GM19463 (cell line): ENCODE data around the gene ATRN.
A peak's percentile ranks its signal among the peaks of the same experiment; 100 is the strongest.

Experiments
- ATAC-seq: cut with Tn5 transposase; IDR thresholded peaks from one replicate; pipeline ENCODE4 v1.9.1; 2021; ENCODE audit warnings: mild to moderate bottlenecking, moderate library complexity; ENCODE audit not compliant: unreplicated experiment

The ATRN gene

GRCh38 chr20:3653921-3654320 is 183.1 kb downstream of the ATRN start:
- no peak for ATAC-seq

GRCh38 chr20:3654326-3655130 is 183.7 kb downstream of the ATRN start:
- ATAC-seq = no peak

GRCh38 chr20:3655131-3655405 is 184.2 kb downstream of the ATRN start:
- no peak for ATAC-seq

DNA sequence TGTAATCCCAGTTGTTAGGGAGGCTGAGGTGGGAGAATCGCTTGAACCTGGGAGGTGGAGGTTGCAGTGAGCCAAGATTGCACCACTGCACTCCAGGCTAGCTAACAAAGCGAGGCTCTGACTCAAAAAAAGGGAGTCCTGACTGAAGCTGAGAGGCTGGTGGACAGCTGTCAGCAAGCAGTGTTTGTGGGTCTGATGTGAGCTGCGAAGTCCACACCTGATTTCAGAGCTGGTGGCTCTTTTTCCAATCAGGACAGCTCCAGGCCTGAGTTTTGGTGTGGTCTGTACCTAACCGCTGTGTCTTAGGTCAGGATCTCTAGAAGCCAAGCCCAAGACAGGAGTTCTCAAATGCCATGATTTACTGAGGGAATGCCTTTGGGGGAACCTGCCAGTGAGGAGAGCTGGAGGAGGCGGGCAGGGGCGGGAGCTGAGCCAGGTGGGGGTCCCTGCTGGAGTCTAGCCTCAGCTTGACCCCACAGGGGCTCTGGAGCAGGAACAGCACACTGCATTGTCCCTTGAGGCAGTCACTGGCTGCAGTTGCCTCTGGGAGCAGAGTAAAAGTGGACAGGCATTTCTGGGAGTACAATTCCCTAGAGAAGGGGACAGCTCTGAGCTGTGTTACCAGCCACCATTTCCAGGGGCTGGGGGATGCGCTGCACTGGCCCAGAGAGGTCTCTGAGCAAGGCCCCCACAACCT is 187.3 kb downstream of the ATRN start:
- ATAC-seq = no peak

DNA sequence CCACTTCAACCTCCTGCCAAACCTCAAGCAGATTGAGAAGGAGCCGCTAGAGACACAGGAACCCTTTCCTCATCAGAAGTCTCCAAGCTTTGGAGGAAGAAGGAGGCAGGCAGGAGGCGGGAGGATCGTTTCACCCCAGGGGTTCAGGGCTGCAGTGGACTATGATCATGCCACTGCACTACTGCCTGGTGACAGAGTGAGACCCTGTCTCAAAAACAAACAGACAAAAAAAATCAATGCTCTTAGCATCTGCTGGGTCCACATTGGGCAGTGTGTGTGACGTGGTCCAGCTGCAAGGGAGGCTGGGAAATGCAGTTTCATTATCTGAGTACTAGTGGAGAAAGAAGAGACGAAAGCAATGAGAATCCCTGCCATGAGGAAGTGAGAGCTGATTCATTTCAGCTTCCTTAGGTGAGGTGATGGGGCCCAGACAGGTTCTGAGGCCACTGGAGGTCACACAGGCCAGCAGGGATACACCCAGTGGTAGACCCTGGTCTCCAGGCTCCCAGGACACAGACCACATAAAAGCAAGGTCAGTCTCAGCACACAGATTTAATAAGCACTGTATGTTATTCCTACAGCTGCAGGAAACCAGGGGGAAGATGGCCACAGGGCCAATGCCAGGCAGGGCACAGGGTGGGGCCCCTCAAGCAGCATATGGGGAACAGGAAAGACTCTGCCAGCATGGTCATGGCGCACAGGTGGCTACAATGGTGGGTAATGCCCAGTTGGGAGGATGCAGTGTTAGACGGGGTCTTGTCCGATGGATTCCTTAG is 188.1 kb downstream of the ATRN start:
- ATAC-seq = peak; percentile 93

DNA sequence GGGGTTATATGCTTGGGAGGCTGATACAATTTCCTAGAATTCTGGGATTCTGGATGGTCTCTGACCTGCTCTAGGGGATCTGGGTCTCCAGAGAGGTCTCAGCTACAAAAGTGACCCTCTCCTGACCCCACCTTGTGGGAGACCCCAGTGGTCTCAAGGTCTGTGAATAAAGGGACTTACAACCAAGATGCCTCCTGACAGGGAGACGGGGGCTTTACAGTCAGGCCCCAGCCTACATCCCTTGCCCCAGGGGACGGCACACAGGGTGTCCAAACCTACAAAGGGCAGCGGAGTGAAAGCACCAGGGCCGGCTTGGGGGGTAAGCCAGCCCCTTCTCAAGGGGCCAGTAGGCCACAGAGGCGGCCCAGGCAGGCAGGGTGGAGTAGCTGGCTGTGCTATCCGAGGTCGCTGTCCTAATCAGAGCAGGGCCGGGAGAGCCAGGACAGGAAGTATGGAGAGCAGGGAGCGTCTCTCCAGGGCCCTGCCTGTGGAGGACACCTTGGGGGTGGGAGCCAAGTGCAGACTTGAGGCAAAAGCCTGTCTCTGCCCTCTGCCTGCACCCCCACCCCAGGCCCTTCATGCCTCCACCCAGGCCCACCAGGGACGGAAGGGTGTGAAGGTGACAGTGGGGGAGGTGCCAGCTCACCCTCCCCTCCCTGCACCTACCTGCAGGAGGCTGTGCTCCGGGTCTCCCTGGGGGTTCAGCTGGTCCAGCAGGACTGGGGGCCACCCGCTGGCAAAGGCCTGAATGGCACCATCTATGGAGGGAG is 188.9 kb downstream of the ATRN start:
- ATAC-seq = no peak

- ATAC-seq = no peak
These were observed 189.6 kb downstream of the ATRN start for GRCh38 chr20:3660262-3661059.

GRCh38 chr20:3661060-3661813 is 190.4 kb downstream of the ATRN start:
- no peak for ATAC-seq

GRCh38 chr20:3661814-3662665 is 191.2 kb downstream of the ATRN start:
- no peak for ATAC-seq

DNA sequence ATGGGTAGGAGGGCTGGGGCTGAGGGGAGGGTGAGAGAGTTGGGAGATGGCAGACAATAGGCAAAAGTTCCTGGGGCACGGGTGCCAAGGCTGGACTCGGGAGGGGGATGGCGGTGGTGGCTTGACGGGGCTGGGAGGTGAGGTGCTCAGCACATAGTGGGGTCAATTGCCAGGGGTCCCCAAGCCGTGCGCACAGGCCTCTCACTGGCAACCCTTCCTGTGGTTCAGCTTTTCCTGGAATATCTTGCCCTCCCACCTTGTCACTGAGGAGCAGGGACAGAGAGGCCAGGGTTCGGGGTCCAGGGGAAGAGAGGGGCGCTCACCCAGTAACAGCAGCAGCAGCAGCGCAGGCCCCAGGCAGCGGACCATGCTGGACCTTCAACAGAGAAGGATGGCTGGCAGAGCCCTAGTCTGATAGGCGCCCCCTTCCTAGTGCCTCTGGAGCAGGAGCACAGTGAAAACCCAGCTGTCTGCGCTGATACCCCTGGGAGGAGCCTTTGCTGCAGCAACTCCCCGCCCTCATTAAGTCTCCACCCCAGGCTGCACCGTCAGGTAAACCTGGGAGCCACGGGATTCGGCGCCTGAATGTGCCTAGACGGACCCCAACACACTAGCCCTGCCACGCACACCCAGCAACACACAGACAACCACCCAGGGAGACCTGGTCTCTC is 192.3 kb downstream of the ATRN start, which contains the start of gene GFRA4:
Gene GFRA4 (minus strand): TSS at position 369 of the 671 bp plus-strand sequence. CDS start 0 bp downstream, at position 369.
- ATAC-seq = no peak

GRCh38 chr20:3663858-3664257 is 193.0 kb downstream of the ATRN start:
- ATAC-seq = no peak

DNA sequence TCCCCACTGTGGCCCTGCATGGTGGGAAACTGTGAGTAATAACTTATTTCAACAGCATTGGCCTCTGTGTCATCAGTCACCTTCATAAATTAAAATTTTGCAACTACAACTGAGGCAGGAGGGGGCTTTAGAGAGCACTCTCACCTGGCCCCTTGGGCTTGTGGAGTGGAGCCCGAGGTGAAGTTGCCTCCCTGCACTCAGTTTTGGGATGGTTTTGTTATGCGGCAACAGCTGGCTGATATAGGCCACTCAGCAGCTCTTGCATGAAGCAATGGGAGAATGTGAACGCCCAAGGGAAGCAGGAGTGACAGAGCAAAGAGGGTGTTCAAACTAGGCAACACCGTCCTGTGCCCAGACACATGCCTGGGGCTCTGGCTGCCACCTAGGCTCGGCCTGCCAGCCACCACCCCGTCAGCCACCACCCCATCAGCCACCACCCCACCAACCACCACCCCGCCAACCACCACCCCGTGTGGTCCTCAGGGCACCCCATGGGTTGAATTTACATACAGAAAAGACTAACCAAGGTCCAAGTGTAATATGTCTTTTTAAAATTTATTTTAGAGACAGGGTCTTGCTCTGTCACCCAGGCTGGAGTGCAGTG is 196.7 kb downstream of the ATRN start:
- no peak for ATAC-seq

GRCh38 chr20:3669710-3670367 is 199.0 kb downstream of the ATRN start:
- ATAC-seq = no peak

GRCh38 chr20:3670511-3670910 is 199.7 kb downstream of the ATRN start:
- ATAC-seq = no peak

DNA sequence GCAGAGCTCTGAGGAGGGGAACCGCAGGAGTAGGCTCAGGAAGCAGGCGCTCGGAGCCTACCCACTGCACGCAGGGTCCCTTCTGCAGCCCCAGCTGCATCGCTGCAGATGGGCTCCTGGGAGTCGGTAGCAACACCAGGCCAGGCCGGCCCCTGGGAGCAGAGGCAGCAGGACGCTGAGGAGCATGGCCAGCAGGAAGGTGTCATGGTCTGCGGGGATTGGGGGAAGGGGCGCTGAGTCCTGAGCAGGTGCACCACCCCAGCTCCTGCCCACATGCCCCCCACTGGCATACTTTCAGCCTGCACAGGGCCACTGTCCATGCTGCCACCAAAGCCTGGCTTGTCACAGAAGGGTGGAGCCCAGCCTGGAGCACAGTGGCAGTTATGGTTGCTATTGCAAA is 200.1 kb downstream of the ATRN start:
- ATAC-seq = no peak

- ATAC-seq = no peak
These were observed 201.2 kb downstream of the ATRN start for GRCh38 chr20:3671986-3672546.
